HG02981 (cell line): Measurements from ENCODE around the gene CARMIL3.
"Not testable (repeated sequence)": the region's sequence is repeated elsewhere in the genome, so short reads cannot be mapped to it uniquely, and the experiment has no call there.

Experiments used
- ATAC-seq: cut with Tn5 transposase; IDR thresholded peaks from one replicate; pipeline ENCODE4 v1.9.1; 2021; ENCODE audit warnings: mild to moderate bottlenecking, moderate library complexity; ENCODE audit not compliant: unreplicated experiment

CARMIL3 gene, protein sequence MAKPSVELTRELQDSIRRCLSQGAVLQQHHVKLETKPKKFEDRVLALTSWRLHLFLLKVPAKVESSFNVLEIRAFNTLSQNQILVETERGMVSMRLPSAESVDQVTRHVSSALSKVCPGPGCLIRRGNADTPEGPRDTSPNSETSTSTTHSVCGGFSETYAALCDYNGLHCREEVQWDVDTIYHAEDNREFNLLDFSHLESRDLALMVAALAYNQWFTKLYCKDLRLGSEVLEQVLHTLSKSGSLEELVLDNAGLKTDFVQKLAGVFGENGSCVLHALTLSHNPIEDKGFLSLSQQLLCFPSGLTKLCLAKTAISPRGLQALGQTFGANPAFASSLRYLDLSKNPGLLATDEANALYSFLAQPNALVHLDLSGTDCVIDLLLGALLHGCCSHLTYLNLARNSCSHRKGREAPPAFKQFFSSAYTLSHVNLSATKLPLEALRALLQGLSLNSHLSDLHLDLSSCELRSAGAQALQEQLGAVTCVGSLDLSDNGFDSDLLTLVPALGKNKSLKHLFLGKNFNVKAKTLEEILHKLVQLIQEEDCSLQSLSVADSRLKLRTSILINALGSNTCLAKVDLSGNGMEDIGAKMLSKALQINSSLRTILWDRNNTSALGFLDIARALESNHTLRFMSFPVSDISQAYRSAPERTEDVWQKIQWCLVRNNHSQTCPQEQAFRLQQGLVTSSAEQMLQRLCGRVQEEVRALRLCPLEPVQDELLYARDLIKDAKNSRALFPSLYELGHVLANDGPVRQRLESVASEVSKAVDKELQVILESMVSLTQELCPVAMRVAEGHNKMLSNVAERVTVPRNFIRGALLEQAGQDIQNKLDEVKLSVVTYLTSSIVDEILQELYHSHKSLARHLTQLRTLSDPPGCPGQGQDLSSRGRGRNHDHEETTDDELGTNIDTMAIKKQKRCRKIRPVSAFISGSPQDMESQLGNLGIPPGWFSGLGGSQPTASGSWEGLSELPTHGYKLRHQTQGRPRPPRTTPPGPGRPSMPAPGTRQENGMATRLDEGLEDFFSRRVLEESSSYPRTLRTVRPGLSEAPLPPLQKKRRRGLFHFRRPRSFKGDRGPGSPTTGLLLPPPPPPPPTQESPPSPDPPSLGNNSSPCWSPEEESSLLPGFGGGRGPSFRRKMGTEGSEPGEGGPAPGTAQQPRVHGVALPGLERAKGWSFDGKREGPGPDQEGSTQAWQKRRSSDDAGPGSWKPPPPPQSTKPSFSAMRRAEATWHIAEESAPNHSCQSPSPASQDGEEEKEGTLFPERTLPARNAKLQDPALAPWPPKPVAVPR (N-terminal part only)

DNA sequence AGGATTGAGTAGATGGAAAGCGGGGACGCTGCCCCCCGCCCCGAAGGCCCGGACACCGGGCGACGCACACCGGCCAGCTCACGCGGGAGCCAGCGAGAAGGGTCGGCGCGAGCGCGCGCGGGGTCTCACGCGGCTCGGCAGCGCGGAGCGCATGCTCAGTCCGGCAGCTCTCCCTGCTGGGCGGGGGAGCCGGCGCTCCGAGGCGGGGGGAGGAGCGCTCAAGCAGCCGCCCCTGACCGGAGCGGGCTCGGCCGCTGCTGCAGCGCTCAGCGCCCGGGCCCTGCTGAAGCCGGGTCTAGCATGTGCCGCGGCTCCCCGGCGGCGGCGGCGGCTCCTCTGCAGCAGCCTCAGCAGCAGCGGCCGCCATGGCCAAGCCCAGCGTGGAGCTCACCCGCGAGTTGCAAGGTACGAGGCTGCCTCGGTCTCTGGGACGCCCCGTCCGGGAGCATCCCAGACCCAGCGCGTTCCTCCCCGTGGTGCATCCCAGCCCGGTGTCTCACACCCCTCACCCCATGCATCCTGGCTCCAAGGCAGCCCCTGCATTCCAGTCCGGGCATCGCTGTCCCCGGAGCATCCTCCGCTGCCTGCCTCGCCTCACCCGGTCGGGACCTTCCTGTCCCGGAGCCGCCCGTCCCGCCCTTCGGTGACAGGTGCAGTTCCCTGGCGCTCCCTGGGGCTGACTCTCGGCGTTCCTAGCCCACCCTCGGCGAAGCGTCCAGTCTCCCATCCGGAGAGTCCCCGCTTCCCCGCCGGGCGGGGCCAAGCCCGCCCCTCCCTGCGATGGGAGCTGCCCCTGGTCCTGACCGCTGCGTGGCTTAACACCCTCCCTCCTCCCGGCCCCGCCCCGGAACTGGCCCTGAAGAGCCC, at the start of gene CARMIL3:
Gene CARMIL3 (plus strand): TSS at position 221 of the 867 bp plus-strand sequence. CDS start 145 bp downstream, at position 366.
- peak; percentile 76 for ATAC-seq

DNA sequence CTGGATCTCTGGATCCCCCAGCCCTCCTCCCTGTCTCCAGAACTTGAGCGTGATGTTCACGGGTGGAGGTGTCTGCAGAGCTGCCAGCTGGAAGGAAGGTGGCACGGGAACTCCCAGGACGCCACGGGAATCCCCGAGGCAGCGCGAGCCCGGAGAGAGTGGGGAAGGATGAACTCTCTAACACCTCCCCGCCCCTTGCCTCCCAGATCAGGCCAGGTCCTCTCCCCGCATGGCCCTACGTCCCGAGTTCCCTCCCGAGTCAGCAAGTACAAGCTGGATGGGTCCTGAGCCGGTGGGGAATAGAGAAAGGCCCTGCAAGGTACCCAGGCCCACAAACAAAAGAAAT, 45.4 kb upstream of the CARMIL3 start:
- ATAC-seq: peak; percentile 18

DNA sequence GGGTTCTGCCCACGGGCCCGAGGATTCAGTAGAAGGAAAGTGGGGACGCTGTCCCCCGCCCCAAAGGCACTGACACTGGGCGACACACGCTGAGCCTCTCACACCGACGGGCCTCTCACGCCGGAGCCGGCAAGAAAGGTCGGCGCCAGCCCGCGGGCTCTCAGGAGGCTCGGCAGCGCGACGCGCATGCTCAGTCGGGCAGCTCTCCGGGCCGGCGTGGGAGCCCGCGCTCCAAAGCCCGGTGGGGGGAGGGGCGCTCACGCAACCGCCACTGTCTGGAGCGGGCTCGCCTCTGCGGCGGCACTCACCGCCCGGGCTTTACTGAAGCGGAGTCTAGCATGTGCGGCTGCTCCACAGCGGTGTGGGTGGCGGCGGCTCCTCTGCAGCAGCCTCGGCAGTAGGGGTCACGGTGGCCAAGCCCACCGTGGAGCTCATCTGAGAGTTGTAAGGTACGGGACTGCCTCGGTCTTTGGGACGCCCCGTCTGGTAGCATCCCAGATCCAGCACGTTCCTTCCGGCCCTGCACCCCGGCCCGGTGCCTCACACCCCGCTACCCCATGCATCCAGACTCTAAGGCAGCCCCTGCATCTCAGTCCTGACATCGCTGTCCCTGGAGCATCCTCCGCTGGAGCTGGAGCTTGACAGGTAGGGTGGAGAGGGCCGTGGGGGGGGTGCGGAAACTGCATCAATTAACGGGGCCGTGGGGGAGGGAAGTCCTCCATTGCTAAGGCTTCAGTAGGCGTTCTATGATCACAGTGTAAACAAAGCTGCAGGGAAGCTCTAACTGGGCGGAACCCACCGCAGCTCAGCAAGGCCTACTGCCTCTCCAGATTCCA, 44.8 kb upstream of the CARMIL3 start:
- peak; percentile 68 for ATAC-seq

DNA sequence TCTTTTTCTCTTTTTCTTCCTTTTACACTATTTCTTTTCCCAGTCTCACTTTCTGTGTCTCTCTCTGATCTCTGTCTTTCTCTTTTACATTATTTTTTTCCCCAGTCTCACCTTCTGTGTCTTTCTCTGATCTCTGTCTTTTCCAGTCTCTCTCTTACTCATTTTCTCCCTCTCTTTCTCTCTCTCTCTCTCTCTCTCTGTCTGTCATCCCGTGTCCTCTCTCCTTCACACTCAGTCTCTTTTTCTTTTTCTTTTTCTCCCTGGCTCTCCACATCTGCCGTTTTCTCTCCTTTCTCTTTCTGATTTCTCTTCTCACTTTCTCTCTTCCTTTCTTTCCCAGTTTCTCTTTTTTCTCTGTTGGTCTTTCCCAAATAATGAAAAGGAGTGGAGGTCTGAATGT, 40.8 kb upstream of the CARMIL3 start:
- no peak for ATAC-seq

DNA sequence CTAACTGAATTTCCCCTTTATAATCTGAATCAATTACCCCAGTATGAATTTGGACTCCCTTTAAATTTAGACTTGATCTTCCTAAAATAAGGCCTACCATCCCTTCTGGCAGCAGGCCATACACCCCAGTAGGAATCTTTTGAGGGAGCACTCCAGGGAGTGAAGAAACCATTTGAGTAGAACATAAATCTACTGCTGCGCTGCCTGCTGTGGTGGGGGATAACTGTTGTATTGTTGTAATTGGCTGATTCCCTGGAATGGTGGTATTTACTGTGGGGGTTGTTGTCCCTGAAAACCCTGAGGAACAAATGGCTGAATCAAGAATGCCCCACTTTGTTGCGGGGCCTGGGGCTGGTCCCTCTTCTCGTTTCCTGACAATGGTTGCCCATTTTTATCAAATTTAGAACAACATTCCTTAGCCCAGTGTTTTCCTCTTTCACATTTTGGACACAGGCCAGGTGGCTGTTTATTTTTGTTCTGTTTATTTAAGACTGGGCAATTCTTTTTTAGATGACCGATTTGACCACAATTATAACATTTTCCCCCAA, 39.0 kb upstream of the CARMIL3 start:
- not testable (repeated sequence) for ATAC-seq

DNA sequence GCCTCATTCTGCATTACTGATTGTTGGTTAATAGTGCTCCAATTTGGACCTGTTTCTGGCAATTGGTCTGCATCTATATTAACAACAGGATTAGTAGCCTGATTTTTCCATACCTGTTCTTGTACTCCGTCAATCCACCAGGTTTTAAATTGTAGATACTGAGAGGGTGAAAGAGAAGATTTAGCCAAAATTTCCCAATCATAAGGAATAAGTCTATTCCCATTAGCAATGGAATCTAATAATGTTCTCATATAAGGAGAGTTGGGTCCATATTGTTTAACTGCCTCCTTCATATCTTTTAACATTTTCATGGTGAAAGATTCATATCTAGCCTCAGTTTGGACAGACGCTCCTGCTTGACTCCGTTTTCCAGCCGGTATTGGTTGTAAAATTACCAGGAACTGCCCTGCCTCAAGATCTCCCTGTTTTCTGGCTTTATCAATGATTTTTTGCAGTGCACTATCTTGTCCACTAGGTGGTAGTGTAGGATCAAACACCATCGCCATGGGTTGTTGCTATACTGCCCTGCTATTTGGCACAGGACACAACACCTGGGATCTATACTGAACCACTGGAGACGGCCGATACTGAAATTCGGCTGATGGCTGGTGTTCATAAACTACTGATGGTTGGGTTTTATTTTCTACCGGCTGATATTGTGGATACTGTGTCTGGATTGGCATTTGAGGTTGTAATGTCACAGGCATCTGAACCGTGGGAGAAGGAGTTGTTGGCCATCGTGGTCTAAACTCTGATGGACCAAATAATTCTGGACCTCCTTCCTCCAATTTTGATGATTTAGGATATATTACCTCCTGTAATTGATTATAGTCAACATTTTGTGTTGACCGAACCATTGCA, 37.9 kb upstream of the CARMIL3 start:
- peak; percentile 56 for ATAC-seq

DNA sequence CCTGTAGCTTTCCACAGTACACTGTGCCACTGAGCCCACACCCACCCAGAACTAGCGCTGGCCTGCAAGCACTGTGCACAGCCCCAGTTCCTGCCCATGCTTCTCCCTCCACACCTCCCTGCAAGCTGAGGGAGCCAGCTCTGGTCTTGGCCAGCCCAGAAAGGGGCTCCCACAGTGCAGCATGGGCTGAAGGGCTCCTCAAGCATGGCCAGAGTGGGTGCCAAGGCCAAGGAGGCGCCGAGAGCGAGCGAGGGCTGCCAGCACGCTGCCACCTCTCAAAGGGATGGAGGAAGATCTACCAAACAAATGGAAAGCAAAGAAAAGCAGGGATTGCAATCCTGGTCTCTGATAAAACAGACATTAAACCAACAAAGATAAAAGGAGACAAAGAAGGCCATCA, 36.1 kb upstream of the CARMIL3 start:
- ATAC-seq: not testable (repeated sequence)

DNA sequence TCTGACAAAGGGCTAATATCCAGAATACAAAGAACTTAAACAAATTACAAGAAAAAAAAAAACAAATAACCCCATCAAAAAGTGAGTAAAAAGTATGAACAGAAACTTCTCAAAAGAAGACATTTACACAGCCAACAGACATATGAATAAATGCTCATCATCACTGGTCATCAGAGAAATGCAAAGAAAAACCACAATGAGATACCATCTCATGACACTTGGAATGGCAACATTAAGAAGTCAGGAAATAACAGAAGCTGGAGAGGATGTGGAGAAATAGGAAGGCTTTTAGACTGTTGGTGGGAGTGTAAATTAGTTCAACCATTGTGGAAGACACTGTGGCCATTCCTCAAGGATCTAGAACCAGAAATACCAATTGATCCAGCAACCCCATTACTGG, 32.8 kb upstream of the CARMIL3 start:
- not testable (repeated sequence) for ATAC-seq

DNA sequence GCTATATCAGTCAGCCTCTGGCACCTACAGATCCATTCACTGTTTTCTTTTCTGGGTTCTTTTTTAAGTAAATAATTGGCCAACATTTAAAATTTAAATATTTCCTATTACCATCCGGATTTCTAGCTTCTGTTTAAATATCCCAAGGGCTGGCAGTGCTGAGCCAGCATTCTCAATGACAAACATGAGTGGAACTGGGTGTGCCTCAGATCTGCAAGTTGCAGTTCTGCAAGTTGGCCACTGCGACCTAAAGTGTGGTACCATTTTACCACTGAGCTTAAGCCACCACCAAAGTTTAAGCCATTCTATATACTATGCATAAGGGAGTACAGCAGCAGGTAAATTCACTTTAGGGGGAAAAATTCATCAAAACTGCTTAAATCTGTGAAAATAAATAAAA, 31.9 kb upstream of the CARMIL3 start:
- ATAC-seq: peak; percentile 63

DNA sequence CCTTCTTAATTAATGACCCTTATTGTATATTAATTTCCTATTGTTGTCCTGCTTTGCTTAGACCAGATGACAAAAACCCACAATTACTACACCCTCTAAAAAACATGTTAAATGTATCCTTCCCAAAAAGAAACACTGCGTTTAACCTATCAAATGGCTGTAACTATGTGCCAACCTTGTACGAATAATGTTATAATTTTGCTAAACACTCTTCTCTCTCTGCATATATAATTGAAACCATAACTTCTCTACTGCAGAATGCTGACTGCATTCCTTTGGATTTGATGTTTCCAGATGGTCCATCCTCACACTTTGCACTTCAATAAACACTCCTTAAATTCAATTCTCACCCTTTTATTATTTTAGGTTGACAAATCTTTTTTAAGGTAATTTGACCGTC, 31.3 kb upstream of the CARMIL3 start:
- ATAC-seq: not testable (repeated sequence)

DNA sequence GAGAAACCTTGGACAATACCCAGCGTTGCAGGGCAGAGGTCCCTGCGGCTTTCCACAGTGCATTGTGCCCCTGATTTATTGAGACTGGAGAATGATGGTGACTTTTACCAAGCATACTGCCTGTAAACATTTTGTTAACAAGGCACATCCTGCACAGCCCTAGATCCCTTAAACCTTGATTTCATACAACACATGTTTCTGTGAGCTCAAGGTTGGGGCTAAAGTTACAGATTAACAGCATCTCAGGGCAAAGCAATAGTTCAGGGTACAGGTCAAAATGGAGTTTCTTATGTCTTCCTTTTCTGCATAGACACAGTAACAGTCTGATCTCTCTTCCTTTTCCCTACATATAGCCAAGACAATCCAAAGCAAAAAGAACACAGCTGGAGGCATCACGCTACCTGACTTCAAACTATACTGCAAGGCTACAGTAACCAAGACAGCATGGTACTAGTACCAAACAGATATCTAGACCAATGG, 26.8 kb upstream of the CARMIL3 start:
- ATAC-seq: not testable (repeated sequence)

DNA sequence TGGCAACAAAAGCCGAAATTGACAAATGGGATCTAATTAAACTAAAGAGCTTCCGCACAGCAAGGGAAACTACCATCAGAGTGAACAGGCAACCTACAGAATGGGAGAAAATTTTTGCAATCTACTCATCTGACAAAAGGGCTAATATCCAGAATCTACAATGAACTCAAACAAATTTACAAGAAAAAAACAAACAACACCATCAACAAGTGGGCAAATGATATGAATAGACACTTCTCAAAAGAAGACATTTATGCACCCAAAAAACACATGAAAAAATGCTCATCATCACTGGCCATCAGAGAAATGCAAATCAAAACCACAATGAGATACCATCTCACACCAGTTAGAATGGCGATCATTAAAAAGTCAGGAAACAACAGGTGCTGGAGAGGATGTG, 22.1 kb upstream of the CARMIL3 start:
- ATAC-seq: not testable (repeated sequence)

DNA sequence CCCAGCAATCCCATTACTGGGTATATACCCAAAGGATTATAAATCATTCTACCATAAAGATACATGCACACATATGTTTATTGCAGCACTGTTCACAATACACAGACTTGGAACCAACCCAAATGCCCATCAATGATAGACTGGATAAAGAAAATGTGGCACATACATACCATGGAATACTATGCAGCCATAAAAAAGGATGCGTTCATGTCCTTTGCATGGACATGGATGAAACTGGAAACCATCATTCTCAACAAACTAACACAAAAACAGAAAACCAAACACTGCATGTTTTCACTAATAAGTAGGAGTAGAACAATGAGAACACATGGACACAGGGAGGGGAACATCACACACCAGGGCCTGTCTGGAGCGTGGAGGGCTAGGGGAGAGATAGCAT, 20.5 kb upstream of the CARMIL3 start:
- ATAC-seq: not testable (repeated sequence)

DNA sequence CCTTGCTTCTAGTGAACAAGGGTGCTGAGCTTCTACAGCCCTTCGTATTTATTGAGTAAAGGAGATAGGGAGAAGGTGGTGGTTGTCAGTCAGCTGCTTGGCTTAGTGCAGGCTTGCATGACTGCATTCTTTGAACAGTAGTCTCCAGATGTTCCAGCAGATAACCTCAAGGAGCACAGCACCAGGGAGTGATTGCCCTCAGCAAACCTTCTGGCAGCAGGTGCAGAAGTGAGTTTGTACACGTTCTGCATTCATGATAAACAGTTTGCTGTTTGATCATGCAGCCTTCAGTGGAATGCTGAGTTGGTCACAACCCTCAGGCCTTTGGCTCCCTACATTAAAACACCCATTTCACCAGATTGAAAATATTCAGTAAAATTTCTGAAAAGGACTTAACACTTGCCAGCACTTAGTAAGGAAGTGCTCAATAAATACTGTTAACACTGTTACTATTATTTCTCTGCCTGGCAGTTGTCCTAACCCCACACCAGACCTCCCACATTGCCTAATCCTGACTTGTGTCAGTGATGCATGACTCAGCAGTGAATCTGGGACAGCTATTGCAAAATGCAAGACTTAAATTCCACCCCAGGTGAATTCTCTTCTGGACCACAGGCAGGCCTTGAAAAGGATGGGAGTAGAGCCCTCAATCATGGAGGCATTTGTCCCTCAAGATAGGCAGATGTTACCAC, 18.9 kb upstream of the CARMIL3 start:
- no peak for ATAC-seq

DNA sequence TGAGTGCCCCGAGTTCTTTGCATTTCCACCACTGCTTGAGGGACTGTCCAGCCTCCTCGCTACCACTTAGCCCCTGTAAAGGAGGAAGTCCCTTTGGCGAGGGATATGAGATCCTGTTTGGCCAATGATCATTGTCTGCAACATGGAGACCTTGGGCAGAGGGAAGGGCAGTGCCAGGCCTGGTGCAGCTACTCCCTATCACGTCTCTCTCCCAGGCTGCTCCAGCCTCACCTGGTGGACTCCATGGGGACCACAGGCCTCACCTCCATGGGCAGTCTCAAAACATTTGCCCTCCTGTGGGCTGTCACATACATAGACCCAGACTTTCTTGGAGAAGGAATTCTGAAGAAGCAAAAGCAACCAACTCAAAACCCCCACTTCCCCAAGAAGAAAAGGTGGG, 16.0 kb upstream of the CARMIL3 start:
- not testable (repeated sequence) for ATAC-seq

DNA sequence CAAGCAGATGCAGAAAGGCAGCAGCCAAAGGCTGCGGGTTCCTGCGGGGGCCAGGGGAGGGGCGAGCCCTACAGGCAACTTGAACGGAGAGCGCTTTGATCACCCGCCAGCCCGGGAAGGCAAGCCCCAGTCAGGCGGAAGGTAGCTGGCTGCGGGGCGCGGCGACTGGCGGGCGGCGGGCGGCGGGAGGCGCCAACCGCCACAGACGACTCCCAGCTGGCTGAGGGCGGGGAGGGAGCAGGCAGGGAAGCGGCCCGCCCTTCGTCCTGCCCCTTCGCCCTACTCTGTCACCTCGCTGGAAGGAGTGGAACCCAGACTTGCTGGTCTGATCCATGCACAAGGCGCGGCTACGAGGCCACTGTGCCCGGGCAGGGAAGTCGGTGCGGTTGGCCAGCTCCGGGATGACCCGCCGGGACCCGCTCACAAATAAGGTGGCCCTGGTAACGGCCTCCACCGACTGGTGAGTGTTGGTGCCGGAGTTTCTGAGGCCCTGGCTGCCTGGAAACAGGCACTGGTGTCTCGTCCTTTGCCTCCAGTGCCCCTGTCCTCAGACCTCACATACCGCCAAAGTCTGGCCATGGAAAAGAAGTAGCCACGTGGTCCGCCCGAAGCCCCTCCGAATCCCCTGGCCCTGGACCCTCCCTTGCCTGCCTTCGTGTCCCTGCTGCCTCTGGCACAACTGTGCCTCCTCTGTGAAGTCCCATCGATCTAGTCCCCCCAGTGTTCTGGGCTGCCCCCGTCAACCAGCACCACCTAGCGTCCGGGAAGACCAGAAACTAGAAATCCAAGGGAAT, 15.4 kb upstream of the CARMIL3 start:
- peak; percentile 52 for ATAC-seq
